GM12874 (cell line): ENCODE measurements around the gene SH2D5.

Experiments
- CTCF ChIP-seq: IDR thresholded peaks from 2 replicates; pipeline ENCODE4 v1.5.1; 2011; ENCODE audit warnings: low read depth, mild to moderate bottlenecking, control low read depth, low read length, moderate library complexity; ENCODE audit not compliant: insufficient read depth

The SH2D5 gene

GRCh38 chr1:20701847-20702246, 30.7 kb downstream of the SH2D5 start:
- no peak for TF ChIP-seq CTCF

- TF ChIP-seq CTCF, result no peak
Measured at GRCh38 chr1:20701446-20701845, 31.1 kb downstream of the SH2D5 start.

- no peak for TF ChIP-seq CTCF
Measured at GRCh38 chr1:20700636-20701215, 31.8 kb downstream of the SH2D5 start.

- no peak for TF ChIP-seq CTCF
Measured at GRCh38 chr1:20699558-20699957, 32.9 kb downstream of the SH2D5 start.

- no peak for TF ChIP-seq CTCF
Measured at GRCh38 chr1:20698195-20698910, 34.1 kb downstream of the SH2D5 start.

GRCh38 chr1:20697563-20697962, 34.9 kb downstream of the SH2D5 start:
- TF ChIP-seq CTCF, result no peak

- peak; percentile 95 for TF ChIP-seq CTCF
Measured at GRCh38 chr1:20696397-20697333, 35.8 kb downstream of the SH2D5 start.
